Activated naive CD4-positive, alpha-beta T cell treated with Interleukin-2 at 50 U/mL for 16 hours (primary cell): ENCODE results near the gene MT1HL1.
"Not testable (repeated sequence)": the region's sequence is repeated elsewhere in the genome, so short reads cannot be mapped to it uniquely, and the experiment has no call there.

Source experiments
- DNase-seq: peaks from one replicate; pipeline ENCODE4 v3.0.0-alpha.2; 2020

MT1HL1 gene

DNA sequence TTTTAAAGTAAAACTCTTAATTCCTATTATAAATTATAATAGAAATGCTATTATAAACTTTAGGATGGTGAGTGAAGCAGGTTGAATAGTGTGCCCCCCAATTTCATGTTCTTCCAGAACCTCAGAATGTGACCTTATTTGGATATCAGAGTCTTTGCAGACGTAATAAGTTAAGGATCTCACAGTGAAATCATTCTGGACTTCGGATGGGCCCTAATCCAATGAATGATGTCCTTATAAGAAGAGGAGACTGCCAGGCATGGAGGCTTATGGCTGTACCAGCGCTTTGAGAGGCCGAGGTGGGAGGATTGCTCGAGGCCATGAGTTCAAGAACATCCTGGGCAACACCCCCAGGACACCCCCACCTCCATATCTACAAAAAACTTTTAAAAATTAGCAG, 9.4 kb upstream of the MT1HL1 start:
- DNase-seq, result no peak

DNA sequence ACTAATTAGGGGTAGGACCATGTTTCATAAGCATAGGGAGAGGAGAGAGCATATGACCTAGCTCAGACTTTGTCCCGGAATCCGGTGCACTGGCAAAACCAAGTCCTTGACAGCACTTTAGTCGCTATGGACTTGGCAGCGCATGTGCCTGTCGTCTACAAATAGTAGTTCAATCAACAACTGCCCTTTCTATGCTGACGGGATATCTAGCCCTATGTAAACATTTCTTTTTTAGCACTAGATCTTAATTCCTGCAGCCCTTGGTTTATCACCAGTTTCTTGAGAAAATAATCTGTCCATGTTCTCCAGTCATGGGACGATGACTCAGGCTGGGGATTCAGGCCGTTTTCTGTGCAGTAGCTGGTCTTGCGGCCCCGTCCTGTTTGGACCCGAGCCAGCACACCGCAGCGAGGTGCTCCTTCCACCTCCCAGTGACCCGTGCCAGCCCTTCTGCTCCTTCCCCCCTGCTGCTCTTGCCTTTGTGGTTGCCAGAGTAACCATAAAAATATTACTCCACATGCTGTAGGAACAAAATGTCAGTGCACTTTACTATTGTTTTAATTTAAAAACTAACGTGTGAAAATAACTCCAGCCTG, 8.6 kb upstream of the MT1HL1 start:
- no peak for DNase-seq

DNA sequence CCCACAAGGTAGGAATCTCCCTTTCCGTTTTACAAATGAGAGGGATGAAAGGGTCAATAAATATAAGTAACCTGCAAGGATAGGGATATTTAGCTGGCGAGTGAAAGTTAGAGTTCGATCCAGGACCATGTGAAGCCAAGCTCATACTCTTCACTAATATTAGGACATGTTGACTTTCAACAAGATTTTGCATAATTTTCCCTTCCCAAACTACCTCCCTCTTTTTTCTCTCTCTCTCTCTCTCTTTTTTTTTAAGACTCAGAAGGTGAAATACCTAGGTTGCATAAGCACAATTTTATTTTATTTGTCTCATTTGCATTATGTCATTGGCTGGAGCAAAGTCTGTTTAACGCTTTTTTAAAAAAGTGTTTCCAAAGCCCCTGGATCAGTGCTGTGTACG, 8.1 kb upstream of the MT1HL1 start:
- DNase-seq, result no peak

DNA sequence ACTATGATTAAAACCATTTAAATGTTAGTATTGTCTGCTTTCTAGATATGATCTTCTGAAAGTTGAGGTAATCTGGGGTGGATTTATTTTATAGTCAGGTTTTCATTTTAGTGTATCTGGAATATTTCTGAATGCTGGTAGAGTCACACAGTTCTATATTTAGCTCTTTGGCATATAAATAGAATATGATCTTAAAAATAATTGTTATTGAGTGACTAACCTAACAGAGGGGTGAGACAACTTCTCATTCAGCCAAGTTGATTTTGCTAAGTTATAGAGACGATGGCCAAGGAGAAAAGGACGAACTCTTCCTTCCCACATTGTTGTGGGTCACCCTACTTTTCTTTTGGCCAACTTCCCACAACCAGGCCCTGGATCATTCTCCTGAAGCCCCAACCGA, 7.2 kb upstream of the MT1HL1 start:
- DNase-seq, result no peak

DNA sequence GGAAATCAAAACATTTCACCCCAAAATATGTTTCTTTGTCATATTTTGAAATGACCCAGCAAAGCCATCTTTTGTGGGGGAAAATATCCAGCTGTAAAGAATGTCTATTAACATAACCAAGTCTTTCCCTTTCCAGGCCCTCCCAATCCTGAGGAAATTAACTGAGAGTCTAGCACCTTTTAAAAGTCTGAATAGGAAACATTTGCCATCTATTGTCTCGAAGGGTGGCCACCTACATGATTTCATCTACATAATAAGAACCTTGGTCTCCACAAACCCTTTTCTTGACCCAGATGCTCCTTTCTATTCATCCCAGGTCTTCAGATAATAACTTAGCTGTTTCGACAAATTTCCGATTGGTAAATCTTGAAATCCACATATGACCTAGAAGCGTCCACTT, 5.4 kb upstream of the MT1HL1 start:
- DNase-seq, result no peak

DNA sequence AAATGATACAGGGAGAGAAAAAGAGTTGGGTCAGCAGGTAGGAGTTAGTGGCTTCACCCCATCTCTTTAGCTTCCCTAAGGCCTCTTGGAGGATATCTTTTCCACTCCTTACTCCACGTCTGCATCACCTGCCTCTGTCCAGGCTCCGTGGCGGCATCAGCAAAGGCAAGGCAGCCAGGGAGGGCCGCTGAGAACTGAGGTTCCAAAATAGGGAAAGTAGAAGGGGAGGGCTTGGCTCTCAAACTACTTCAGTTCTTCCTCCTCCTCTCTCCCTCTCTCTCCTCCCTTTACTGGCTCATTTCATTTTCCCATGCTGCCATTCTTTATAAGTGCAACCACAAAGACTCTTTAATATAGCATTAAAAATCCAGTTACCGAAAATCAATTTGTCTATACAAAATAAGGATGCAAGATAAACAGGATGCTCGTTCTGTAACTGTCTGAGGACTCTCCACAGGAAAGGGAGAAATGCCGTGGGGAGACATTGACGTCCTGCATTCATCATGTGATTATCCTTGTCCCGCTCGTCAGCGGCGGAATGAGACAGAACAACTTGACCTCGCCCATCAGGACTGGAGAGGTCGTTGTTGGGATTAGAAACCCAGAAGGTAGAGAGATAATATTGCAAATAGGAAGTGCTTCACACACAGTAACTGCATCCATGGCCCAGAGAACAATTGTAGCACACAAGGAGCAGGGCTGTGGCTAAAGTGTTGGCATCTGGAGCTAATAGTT, 3.1 kb upstream of the MT1HL1 start:
- DNase-seq, result no peak

DNA sequence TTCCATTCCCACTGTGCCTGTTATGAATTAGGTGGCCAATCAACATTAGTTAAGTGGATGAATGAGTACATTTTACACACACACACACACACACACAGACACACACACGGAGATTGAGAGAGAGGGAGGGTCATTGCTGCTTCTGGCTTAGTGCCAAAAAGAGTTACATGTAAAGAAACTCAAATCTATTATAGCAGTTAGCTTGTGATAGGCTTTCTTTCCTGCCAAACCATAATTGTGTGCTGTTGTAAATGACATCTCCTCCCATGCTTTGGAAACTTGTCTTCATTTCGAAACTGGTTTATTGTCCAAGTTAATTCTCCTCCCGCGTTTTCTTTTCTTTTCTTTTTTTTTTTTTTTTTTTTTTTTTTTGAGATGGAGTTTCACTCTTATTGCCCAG, 1.4 kb upstream of the MT1HL1 start:
- no peak for DNase-seq

DNA sequence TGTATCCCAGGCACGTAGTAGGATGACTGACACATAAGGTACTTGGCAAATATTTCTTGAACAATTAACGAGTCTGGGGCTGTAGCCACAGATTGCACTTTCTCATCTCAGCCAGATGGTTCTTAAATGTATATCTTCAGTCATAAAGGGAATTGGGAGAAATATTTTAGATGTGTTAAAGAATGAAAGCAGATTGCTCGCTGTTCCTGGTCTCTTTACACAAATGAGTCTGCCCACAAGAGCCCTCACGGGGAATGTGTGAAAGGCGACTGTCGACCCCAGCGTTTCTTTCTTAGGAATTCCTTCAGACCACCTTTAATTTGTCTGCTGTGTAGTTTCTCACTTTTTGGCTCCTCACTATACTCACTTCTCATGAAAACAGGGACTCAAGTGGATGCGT, 725 bp downstream of the MT1HL1 start:
- DNase-seq, result no peak

DNA sequence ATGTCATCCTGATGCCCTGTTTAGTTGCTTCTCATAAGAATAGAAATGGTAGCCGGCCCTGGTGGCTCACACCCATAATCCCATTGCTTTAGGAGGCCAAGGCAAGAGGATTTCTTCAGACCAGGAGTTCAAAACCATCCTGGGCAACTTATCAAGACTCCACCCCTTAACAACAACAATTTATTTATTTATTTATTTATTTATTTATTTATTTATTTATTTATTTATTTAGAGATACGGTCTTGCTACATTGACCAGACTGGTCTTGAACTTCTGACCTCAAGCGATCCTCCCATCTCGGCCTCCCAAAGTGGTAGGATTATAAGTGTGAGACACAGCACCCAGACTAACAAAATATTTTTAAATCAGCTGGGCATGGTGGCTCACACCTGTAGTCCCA, 4.0 kb downstream of the MT1HL1 start:
- no peak for DNase-seq

DNA sequence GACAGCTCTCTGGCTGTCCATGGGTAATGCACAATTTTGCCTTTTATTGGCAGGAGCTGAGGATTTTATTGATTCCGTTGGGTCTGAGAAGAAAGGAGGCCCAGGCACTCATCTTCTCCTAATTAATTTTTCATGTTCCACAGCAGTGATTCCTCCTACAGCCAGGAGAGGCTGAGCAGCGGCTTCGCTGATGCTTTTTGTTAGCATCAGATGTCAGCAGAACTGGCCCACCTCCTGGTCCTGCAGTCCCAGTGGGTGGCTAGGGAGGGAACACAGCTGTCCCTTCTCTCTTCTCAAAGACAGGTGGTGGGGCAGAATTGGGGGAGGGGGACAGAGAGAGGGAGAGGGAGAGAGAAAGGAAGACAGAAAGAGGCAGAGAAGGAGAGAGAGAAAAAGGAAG, 5.7 kb downstream of the MT1HL1 start:
- no peak for DNase-seq

DNA sequence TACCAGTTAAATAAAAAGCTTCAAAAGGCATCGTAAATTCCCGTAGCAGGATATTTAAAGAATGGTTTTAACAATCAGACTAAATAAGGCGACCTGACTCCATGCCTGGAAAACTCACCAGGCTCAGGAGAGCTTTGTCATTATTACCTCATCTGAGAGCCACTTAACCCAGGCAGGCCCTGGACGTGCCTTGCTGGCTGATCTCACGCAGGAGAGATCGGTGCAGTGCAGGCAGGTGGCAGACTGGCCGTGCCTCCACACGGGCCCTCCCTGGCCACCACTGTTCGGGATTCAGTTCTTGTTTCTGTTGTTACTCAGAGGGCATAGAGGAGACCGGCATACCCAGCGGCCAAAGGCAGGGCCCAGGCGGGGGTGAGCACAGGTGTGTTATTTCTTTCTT, 6.4 kb downstream of the MT1HL1 start:
- DNase-seq, result no peak

DNA sequence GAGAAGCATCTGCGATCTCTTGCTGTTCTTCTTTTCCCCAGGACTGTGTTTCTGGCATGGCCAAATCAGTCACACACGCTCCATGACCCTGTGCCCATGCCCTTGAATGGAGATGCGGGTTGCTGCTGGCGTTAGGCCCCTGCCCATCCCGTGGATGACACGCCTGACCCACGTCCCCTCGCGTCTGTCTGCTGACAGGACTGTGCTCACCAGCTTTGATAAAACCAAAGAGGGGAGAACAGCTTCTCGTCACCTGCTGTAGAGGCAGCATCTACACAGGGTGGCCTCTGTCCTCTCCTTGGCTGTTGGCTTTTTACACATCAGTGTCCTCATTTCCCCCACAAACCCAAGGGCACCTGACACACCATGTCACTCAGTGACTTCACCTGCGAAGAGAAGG, 6.9 kb downstream of the MT1HL1 start:
- no peak for DNase-seq

DNA sequence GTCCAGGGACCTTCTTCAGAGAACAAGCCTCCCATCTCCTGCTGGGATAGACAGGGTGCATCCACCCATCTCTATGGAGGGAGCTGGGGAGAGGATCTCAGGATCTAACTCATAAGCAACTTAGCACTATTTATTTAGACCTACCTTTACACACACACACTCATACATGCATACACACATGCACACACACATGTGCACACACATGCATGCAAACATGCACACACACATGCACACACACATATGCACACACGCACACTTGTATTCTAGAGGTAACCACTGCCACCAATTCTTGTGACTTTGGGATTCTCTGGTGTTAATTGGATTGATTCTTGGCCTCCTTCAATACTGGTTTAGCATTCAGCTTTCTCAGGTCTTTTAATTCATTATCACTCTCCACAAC, 9.8 kb downstream of the MT1HL1 start:
- DNase-seq, result no peak

DNA sequence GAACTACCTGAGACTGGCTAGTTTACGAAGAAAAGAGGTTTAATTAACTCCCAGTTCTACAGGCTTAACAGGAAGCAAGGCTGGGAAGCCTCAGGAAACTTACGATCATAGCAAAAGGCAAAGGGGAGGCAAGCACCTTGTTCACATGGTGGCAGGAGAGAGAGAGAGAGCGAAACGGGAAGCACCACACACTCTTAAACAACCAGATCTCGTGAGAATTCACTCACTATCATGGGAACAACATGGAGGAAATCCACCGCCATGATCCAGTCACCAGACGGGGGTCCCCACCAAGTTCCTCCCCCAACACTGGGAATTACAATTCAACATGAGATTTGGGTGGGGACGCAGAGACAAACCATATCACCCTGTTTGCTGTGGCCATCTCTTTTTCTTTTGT, 11.8 kb downstream of the MT1HL1 start:
- no peak for DNase-seq

DNA sequence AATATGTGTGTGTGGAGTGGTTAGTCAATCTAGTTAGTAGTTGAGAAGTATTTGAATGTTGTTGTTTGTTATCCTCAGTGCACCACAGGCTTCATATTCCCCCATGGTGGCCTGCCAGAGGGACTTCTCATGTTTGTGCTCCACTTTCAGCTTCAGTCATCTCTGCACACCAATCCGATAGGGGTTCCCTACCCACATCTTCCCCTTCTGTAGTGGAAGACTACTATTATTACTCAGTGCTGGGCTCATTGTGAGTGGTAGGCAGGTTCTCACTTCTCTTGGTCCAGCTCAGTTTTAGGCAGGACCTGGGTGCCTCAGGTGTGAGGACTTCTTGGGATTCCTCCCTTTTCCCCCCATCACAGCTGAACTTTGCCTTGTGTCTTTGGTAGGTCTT, 14.2 kb downstream of the MT1HL1 start:
- DNase-seq, result no peak

DNA sequence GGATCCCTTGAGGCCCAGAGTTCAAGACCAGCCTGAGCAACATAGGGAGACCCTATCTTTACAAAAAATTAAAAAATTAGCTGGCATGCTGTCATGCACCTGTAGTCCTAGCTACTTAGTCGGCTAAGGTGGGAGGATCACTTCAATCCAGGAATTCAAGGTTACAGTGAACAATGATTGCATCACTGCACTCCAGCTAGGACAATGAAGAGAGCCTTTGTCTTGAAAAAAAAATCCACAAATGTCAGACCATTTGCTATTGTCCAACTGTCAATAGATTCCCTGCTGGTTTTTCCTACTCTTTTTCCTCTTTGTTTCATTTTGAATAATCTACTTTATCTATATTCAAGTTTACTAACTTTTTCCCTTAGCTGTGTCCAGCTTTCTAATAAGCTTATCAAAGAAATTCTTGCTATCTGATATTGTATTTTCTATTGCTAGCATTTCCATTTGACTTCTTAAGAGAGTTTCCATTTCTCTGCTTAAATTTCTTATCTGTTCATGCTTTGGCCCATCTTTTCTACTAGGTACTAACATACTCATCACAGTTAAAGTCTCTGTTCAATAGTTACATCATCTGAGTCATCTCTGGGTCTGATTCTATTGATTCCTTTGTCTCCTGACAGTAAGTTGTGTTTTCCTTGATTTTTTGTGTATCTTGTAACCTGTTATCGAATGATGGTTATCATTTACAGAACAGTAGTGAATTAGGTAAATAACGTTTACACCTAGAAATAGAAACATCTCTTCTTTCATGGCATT, 14.8 kb downstream of the MT1HL1 start:
- DNase-seq, result no peak

DNA sequence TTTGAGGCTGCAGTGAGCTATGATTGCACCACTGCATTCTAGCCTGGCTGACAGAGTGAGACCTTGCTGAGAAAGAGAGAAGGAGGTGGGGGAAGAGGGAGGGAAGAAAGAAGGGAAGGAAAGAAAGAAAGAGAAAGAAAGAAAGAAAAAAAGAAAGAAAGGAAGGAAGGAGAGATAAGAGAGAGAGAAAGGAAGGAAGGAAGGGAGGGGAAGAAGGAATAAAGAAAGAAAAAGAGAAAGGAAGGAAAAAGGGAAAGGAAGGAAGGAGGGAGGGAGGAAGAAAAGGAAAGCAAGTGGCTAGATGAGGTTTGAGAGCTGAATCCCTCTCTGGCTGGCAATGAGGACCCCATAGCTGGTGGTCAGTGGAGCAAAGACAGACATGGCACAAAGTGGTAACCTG, 20.4 kb downstream of the MT1HL1 start:
- DNase-seq, result no peak

DNA sequence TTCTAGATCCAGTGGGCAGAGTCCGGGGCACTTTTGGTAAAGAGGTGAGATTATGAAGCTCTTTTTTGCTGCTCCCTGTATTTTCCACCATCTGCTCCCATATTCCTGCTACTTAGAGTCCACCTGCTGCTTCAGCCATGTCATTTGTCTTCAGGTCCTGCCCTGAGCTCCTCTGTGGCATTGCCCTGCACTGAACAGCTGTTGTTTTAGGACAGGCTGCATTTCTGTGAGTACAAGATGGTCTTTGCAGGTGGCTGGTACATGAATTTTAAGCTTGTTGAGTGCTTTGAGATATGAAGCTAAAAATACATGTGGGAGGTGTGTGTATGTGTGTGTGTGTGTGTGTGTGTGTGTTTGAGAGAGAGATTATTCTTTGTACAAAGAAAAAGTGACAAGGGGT, 21.9 kb downstream of the MT1HL1 start:
- DNase-seq, result no peak

DNA sequence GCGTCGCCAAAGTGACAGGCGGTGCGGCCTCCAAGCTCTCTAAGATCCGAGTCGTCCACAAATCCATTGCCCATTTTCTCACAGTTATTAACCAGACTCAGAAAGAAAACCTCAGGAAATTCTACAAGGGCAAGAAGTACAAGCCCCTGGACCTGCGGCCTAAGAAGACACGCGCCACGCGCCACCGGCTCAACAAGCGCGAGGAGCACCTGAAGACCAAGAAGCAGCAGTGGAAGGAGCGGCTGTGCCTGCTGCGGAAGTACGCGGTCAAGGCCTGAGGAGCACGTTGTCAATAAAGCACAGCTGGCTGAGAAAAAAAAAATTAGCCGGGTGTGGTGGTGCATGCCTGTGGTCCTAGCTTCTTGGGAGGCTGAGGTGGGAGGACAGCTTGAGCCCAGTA, 22.8 kb downstream of the MT1HL1 start:
- DNase-seq, result not testable (repeated sequence)

DNA sequence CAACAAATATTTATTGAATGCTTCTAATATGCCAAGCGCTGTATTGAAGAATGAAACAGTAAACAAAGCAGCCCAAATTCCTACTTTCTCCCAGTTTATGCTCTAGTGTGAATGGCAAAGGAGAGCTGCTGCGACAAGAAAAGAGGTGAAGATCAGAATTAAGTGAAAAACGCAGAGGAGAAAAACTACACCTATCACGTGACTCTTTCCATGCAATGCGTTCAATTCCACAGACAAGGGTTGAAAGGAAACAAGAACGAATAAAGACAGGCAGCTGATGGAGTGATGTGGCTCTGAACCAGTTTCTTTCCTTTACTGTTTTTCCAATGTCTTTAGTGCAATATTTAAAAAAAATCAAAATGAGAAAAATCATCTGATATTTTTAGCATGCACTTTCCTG, 23.6 kb downstream of the MT1HL1 start:
- DNase-seq, result no peak

DNA sequence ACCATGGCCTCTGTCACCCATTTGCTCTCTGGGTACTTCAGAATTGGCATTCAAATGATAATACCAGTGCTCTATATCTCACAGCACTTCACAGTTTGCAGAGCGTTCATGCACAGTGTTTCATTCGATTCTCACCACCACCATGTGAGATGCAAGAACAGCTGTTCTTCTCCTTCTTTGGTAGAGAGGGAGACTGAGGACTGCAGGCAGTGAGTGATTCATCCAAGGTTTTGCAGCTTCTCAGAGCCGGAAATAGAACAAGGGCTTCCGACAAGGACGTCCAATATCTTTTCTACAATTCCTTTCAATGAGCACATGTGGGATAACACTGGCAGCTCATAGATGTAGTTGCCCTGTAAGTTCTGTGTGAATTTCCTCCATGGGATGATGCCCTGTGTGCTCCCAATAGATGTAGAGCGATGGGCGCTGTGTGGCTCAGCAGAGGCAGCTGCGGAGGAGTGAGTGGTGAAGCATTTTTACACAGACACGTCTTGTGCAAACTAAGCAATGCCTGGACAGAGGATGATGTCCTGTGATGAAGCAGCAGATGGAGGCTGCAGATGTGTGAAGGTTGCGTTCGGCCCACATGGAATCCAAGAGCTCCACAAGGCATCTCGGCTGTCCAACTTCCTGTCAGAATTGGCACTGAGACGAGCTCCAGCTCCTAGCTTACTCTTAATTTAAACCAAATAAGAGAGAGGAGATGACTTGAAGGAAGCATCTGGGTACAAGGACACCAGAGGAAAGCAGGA, 24.9 kb downstream of the MT1HL1 start:
- DNase-seq, result no peak

DNA sequence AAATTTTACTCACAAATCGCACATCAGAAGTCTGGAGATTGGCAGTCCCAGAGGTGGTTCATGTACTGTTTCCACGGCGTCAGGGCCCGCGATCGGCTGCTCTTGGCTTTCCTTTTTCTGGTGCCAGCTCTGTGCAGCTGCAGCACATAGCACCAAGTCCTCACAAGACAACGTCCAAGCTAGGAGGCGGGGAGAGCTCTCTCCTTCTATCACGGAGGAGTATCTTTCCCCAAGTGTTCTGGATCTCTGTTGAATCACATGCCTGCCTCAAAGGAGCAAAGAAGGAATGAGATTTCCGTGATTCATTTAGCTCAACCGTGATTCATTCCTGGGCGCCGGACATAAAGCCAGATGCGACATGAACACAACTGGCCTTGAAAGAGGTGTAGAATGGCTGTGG, 25.5 kb downstream of the MT1HL1 start:
- DNase-seq, result no peak

DNA sequence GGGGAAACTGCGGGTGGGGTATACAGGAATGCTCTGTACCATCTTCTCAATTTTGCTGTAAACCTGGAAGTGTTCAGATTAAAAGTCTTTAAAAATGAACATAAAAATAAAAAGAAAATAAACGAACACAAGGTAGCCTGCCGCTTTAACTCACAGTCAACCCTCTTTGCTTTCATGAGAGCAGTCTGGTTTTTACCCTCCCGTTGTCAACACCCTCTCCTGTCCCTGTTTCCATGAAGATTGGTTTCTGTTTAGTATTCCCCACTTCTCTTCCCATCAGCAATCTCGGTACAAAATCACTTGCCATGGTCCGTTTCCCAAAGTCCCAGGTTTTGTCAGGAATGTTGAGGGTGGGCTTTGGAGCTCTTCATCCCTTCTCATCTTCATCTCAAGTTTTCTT, 28.8 kb downstream of the MT1HL1 start:
- DNase-seq, result no peak

DNA sequence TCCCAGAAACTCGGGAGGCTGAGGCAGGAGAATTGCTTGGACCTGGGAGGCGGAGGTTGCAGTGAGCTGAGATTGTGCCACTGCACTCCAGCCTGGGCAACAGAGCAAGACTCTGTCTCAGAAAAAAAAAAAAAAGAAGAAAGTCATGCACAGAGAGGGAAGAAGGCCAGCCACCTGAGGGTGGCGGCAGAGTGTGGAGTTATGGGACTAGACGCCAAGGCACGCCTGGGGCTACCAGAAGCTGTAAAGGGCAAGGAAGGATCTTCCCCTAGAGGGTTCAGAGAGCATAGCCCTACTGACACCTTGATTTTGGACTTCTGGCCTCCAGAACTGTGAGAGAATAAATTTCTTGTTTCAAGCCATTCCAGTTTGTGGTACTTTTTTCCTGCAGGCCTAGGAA, 30.2 kb downstream of the MT1HL1 start:
- not testable (repeated sequence) for DNase-seq
